ENCODE results near the gene GPS2. TPM values are rescaled to one million over a fixed set of nuclear protein-coding genes. Genes with fewer than 3 reads are reported as not detected.
A peak's percentile ranks its signal among the peaks of the same experiment; 100 is the strongest.

GPS2 gene
- total and polyA plus RNA-seq, 2 of the 4 experiments (the other 2 are of a cell fraction), result 36.2 to 50.9 TPM

- DNase-seq (no peak), ATAC-seq (ENCODE audit: low read depth) (no peak)
- Histone ChIP-seq H3K4me3 (ENCODE audit: insufficient read depth, low read depth, low read length) (no peak overlapping the region), H4K8ac (ENCODE audit: low read depth in 2 of 2, low read length in 2 of 2) (no peak overlapping the region), H3K27ac (ENCODE audit: insufficient read depth, low read length) (no peak overlapping the region), H3K27me3 (ENCODE audit: control insufficient read depth, insufficient read depth, low read length) (peaks cover 47% of the 10 kb centered on the region), H4K20me1 (ENCODE audit: insufficient read depth, low read length) (no peaks in the 10 kb centered on the region), H2BK20ac (ENCODE audit: low read depth, low read length) (no peak overlapping the region), H4K91ac (ENCODE audit: insufficient read depth, low read depth, low read length) (no peak overlapping the region), H3K9me3 (ENCODE audit: control insufficient read depth, insufficient read depth, low read length) (no peaks in the 10 kb centered on the region), H2AK5ac (ENCODE audit: low read depth, low read length) (no peak overlapping the region), H3K4ac (ENCODE audit: low read depth, low read length) (no peak overlapping the region), H3K9ac (ENCODE audit: low read depth, low read length) (no peak overlapping the region), H3K9me1 (ENCODE audit: insufficient read depth, low read length) (no peaks in the 10 kb centered on the region), H3K23ac (ENCODE audit: low read depth, low read length) (no peak overlapping the region), H3K4me2 (ENCODE audit: low read depth, low read length) (no peak overlapping the region), H3K79me1 (ENCODE audit: low read depth in 1 of 2, low read length in 2 of 2) (no peaks in the 10 kb centered on the region), H2BK15ac (ENCODE audit: low read depth, low read length) (no peak overlapping the region), H3K36me3 (ENCODE audit: control insufficient read depth, insufficient read depth, low read length) (no peaks in the 10 kb centered on the region), H3K4me1 (ENCODE audit: control insufficient read depth, insufficient read depth, low read length) (peaks cover 2% of the 10 kb centered on the region; the same call in 1 of the 2 replicates), H3K14ac (replicated peaks; ENCODE audit: low read depth, low read length) (no peak overlapping the region), H3K56ac (ENCODE audit: extremely low read depth, insufficient read depth, low read length) (no peak overlapping the region), H2BK120ac (ENCODE audit: low read depth, low read length) (no peak overlapping the region), H3K18ac (ENCODE audit: low read depth, low read length) (no peak overlapping the region), H2BK5ac (ENCODE audit: low read depth, low read length, poor library complexity, severe bottlenecking) (no peak overlapping the region), H2AFZ (replicated peaks; ENCODE audit: low read length, poor library complexity) (peak overlapping the region; percentile 7), H2AK9ac (replicated peaks; ENCODE audit: low read depth, low read length, poor library complexity) (no peak overlapping the region), H4K5ac (ENCODE audit: low read depth, low read length) (no peak overlapping the region)
- in situ Hi-C loops (cut with MboI; ENCODE audit: low sequenced_read_pairs), result no loop called here
- no TSS peak for BruUV-seq (replicated peaks)
- CTCF ChIA-PET, result interaction anchor here (1.0 kb wide), 1 partner anchor 13 kb away, joined by 5 read pairs; no protein-coding TSS in a partner anchor
- dilution Hi-C loops (cut with HindIII; ENCODE audit: low sequenced_read_pairs, unreplicated experiment), result no loop called here
- intact Hi-C loops (cut with micrococcal nuclease), result no loop called here
- WGBS, 2 experiments (ENCODE audit: extremely low coverage in 2 of 2, insufficient read length in 1 of 2), result 84% methylated on average over 5 of the region's 18 CpGs; no CpG with 5 or more reads in 1 of the 2 experiments
- no peak for TF ChIP-seq CHD1 (IDR thresholded peaks at IDR 0.05; ENCODE audit: low read depth, low read length)
- TF ChIP-seq CEBPB (IDR thresholded peaks at IDR 0.05; ENCODE audit: low read depth, low read length), result no peak
- no peak for TF ChIP-seq POLR2A (IDR thresholded peaks at IDR 0.05; ENCODE audit: low read depth, low read length)
- no peak for TF ChIP-seq RFX5 (IDR thresholded peaks at IDR 0.05; ENCODE audit: low read depth, low read length)
- no peak for TF ChIP-seq MXI1 (IDR thresholded peaks at IDR 0.05; ENCODE audit: borderline replicate concordance, low read depth, low read length)
- TF ChIP-seq MAZ (IDR thresholded peaks at IDR 0.05; ENCODE audit: borderline replicate concordance, low read depth, low read length), result no peak
- POLR2A ChIA-PET (ENCODE audit: unreplicated experiment), result no interaction called here
Measured at GRCh38 chr17:7283471-7284216, 31.5 kb downstream of the GPS2 start.

All from IMR-90 (cell line).